Activated CD4-positive, alpha-beta T cell treated with anti-CD3 and anti-CD28 coated beads, Interleukin-10, Interleukin-2, amounts not matched to agents 100 ng/mL and 50 ng/mL, durations not matched to agents 16 hours and 8 hours (primary cell): Measurements from ENCODE around the gene EIF5AL1.

ENCODE experiments used
- DNase-seq: peaks from one replicate; pipeline ENCODE4 v3.0.0-alpha.2; 2020

EIF5AL1 gene

GRCh38 chr10:79561257-79561656, 48.9 kb downstream of the EIF5AL1 start:
- no peak for DNase-seq

- DNase-seq, result peak; percentile 83
Measured at GRCh38 chr10:79562135-79562756, 49.9 kb downstream of the EIF5AL1 start.

- DNase-seq, result no peak
Measured at GRCh38 chr10:79563426-79563825, 51.1 kb downstream of the EIF5AL1 start.
